Upper lobe of left lung (tissue), 4 donors: Measurements from ENCODE around the gene SLC44A5.

Experiments
- CTCF ChIP-seq, 6 experiments: fragments of 450-650 bp in 4 of 6; fragments of 200-600 bp in 2 of 6; sonication (generic) in 2 of 6; IDR thresholded peaks; one replicate each; pipeline ENCODE4 v1.5.1; 2016 to 2019; ENCODE audit warnings: antibody characterized with exemption in 6 of 6
- EP300 ChIP-seq, 4 donors: sonication (generic); formaldehyde crosslinking; IDR thresholded peaks; one replicate each; pipeline ENCODE4 v1.5.1; 2017; ENCODE audit warnings: antibody characterized with exemption in 4 of 4, control low read depth in 2 of 4
- POLR2AphosphoS5 ChIP-seq, 2 donors: sonication (generic); formaldehyde crosslinking; IDR thresholded peaks; one replicate each; pipeline ENCODE4 v1.5.1; 2017; ENCODE audit warnings: antibody characterized with exemption in 2 of 2

- TF ChIP-seq EP300 (IDR thresholded peaks at IDR 0.05) (no peak), CTCF (IDR thresholded peaks at IDR 0.05) (no peak), POLR2AphosphoS5 (IDR thresholded peaks at IDR 0.05) (no peak)
Measured at GRCh38 chr1:75582725-75583261, 28.1 kb downstream of the SLC44A5 start.
